Breast epithelium (tissue), 3 donors: ENCODE data around the gene PSMG3.

Source experiments
- POLR2AphosphoS5 ChIP-seq, 3 donors: sonication (generic); formaldehyde crosslinking; IDR thresholded peaks; one replicate each; pipeline ENCODE4 v1.6.1; 2017; ENCODE audit warnings: antibody characterized with exemption in 3 of 3
- TF ChIP-seq, protein P1 (sequence below), 3 donors: fragments of 450-650 bp; IDR thresholded peaks; one replicate each; pipeline ENCODE4 v1.5.1; 2016 to 2017; ENCODE audit warnings: antibody characterized with exemption in 3 of 3, mild to moderate bottlenecking in 3 of 3, moderate library complexity in 3 of 3

- no peak for TF ChIP-seq POLR2AphosphoS5 (IDR thresholded peaks at IDR 0.05)
- TF ChIP-seq, protein P1, sequence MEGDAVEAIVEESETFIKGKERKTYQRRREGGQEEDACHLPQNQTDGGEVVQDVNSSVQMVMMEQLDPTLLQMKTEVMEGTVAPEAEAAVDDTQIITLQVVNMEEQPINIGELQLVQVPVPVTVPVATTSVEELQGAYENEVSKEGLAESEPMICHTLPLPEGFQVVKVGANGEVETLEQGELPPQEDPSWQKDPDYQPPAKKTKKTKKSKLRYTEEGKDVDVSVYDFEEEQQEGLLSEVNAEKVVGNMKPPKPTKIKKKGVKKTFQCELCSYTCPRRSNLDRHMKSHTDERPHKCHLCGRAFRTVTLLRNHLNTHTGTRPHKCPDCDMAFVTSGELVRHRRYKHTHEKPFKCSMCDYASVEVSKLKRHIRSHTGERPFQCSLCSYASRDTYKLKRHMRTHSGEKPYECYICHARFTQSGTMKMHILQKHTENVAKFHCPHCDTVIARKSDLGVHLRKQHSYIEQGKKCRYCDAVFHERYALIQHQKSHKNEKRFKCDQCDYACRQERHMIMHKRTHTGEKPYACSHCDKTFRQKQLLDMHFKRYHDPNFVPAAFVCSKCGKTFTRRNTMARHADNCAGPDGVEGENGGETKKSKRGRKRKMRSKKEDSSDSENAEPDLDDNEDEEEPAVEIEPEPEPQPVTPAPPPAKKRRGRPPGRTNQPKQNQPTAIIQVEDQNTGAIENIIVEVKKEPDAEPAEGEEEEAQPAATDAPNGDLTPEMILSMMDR (IDR thresholded peaks at IDR 0.05): no peak
Measured at GRCh38 chr7:1523844-1524243, 46.0 kb downstream of the PSMG3 start.
